Measurements from ENCODE around the gene PICK1. TPM values are rescaled to one million over a fixed set of nuclear protein-coding genes. Genes with fewer than 3 reads are reported as not detected.
"Not testable (repeated sequence)": the region's sequence is repeated elsewhere in the genome, so short reads cannot be mapped to it uniquely, and the experiment has no call there.

The PICK1 gene
- total RNA-seq, 1 donor from 2014 or later = 21.1 TPM

DNA sequence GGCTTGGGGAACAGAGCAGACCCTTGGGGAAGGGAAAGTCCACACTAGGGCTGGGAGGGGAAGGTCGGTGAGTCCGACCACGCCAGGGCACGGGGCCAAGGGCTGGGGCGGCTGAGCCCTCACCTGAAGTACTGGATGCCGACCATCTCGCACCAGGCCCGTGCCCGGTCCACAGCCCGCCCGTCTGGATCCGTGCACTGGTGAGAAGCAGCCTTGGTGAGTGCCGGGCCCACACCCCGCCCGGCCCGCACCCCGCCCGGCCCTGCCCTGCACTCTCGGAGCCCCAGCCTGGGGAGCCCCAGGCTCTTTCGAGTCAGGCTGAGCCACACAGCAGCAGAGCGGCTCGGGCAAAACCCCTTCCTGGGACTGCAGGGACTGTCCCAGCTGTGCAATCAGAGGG is 55.2 kb downstream of the PICK1 start:
- Histone ChIP-seq H3K27me3 (no peaks in the 10 kb centered on the region), H3K36me3 (no peaks in the 10 kb centered on the region), H3K9me3 (no peaks in the 10 kb centered on the region), H3K27ac (no peak overlapping the region), H3K4me1 (peaks cover 5% of the 10 kb centered on the region), H3K4me3 (no peak overlapping the region)
- TF ChIP-seq POLR2A (IDR thresholded peaks at IDR 0.05) (no peak), POLR2AphosphoS5 (IDR thresholded peaks at IDR 0.05; ENCODE audit: insufficient read depth in 1 of 2, low read depth in 1 of 2) (no peak)
- TF ChIP-seq, protein P1, sequence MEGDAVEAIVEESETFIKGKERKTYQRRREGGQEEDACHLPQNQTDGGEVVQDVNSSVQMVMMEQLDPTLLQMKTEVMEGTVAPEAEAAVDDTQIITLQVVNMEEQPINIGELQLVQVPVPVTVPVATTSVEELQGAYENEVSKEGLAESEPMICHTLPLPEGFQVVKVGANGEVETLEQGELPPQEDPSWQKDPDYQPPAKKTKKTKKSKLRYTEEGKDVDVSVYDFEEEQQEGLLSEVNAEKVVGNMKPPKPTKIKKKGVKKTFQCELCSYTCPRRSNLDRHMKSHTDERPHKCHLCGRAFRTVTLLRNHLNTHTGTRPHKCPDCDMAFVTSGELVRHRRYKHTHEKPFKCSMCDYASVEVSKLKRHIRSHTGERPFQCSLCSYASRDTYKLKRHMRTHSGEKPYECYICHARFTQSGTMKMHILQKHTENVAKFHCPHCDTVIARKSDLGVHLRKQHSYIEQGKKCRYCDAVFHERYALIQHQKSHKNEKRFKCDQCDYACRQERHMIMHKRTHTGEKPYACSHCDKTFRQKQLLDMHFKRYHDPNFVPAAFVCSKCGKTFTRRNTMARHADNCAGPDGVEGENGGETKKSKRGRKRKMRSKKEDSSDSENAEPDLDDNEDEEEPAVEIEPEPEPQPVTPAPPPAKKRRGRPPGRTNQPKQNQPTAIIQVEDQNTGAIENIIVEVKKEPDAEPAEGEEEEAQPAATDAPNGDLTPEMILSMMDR (IDR thresholded peaks at IDR 0.05) = no peak
- intact Hi-C loops (cut with DNase I) = loop anchor here (10.0 kb wide), 1 partner anchor 242 kb away; no protein-coding TSS in a partner anchor
- no peak for DNase-seq (ENCODE audit: extremely low spot score in 2 of 2)

GRCh38 chr22:38114484-38115398 is 57.5 kb downstream of the PICK1 start:
- H3K27me3 ChIP-seq = no peaks in the 10 kb centered on the region
- TF ChIP-seq POLR2AphosphoS5 (IDR thresholded peaks at IDR 0.05; ENCODE audit: insufficient read depth in 1 of 2, low read depth in 1 of 2) = peak; percentile 49
- TF ChIP-seq, protein P1 (IDR thresholded peaks at IDR 0.05) = peak; percentile 35 to 83 (median 55)
- no peak for TF ChIP-seq POLR2A (IDR thresholded peaks at IDR 0.05)
- no peak for DNase-seq (ENCODE audit: extremely low spot score in 2 of 2)
- no peak overlapping the region for H3K4me3 ChIP-seq
- no peak overlapping the region for H3K27ac ChIP-seq
- intact Hi-C loops (cut with DNase I) = loop anchor here (10.0 kb wide), 1 partner anchor 240 kb away; no protein-coding TSS in a partner anchor
- H3K9me3 ChIP-seq = no peaks in the 10 kb centered on the region
- no peaks in the 10 kb centered on the region for H3K36me3 ChIP-seq
- peaks cover 5% of the 10 kb centered on the region for H3K4me1 ChIP-seq

DNA sequence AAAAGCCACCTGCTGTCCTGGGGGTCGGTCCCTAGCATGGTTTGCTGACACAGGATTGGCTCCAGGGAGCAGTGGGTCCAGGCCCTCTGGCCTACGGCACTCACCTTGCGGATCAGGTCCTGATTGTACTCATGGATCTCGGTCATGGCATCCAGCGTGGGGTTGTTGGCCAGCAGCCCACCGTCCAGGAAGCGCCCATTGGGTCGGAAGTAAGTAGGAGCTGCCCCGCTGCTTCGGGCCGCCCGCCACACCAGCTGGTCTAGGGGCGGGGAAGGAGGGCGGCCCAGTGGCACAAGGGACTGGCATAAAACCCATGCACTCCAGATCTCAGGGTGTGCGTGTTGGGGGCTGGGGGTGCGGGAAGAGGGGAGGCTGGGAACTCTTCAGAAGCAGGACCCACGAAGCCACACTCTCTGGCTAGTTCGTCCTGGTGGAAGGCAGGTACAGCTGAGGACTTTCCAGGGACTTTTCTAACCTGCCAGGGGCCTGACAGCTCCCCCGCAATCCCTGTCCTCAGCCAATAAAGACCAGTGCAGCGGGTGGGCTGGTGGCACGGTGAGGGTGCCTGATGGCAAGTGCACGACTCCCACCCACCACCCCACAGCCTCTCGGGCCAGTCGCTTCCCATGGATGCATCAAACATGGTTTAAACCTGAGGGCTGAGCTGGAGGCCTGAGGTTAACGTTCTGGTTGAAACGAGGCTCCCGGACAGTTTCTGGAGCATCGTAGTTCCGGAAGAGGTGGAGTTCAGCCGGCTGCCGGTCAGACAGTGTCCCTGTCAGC is 58.4 kb downstream of the PICK1 start:
- TF ChIP-seq, protein P1 (IDR thresholded peaks at IDR 0.05) = no peak
- no peak for TF ChIP-seq POLR2A (IDR thresholded peaks at IDR 0.05)
- TF ChIP-seq POLR2AphosphoS5 (IDR thresholded peaks at IDR 0.05; ENCODE audit: insufficient read depth in 1 of 2, low read depth in 1 of 2) = no peak
- Histone ChIP-seq H3K27ac (no peak overlapping the region), H3K9me3 (no peaks in the 10 kb centered on the region), H3K36me3 (no peaks in the 10 kb centered on the region), H3K27me3 (no peaks in the 10 kb centered on the region), H3K4me1 (peaks cover 5% of the 10 kb centered on the region), H3K4me3 (no peak overlapping the region)
- DNase-seq (ENCODE audit: extremely low spot score in 2 of 2) = no peak
- intact Hi-C loops (cut with DNase I) = loop anchor here (10.0 kb wide), 1 partner anchor 239 kb away; no protein-coding TSS in a partner anchor

- not testable (repeated sequence) for H3K27ac ChIP-seq; H3K27me3 ChIP-seq; H3K4me1 ChIP-seq; H3K36me3 ChIP-seq; DNase-seq (ENCODE audit: extremely low spot score in 2 of 2); H3K9me3 ChIP-seq; H3K4me3 ChIP-seq
- intact Hi-C loops (cut with DNase I) = loop anchor here (10.0 kb wide), 1 partner anchor 237 kb away; no protein-coding TSS in a partner anchor
These were observed 60.4 kb downstream of the PICK1 start for GRCh38 chr22:38117556-38117955.

- no peak for DNase-seq (ENCODE audit: extremely low spot score in 2 of 2)
- Histone ChIP-seq H3K27ac (no peak overlapping the region), H3K4me3 (no peak overlapping the region), H3K9me3 (no peaks in the 10 kb centered on the region), H3K36me3 (no peaks in the 10 kb centered on the region), H3K4me1 (peaks cover 5% of the 10 kb centered on the region), H3K27me3 (no peaks in the 10 kb centered on the region)
- TF ChIP-seq, protein P1 (IDR thresholded peaks at IDR 0.05) = no peak
- TF ChIP-seq POLR2A (IDR thresholded peaks at IDR 0.05) (no peak), POLR2AphosphoS5 (IDR thresholded peaks at IDR 0.05; ENCODE audit: insufficient read depth in 1 of 2, low read depth in 1 of 2) (no peak)
- intact Hi-C loops (cut with DNase I) = loop anchor here (10.0 kb wide), 1 partner anchor 237 kb away; no protein-coding TSS in a partner anchor
These were observed 61.0 kb downstream of the PICK1 start for GRCh38 chr22:38118182-38118581.

DNA sequence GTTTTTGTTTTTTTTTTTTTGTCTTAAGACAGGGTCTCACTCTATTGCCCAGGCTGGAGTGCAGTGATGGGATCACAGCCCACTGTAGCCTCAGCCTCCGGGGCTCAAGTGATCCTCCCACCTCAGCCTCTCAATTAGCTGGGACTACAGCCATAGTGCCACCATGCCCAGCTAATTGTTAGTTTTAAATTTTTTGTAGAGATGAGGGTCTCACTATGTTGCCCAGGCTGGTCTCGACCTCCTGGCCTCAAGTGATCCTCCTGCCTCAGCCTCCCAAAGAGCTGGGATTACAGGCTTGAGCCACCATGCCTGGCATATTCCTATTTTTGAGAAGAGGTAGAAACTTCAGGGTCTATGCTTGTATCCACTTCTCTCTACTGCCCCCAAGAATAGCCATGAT is 61.5 kb downstream of the PICK1 start:
- not testable (repeated sequence) for DNase-seq (ENCODE audit: extremely low spot score in 2 of 2); H3K27ac ChIP-seq; H3K27me3 ChIP-seq; H3K36me3 ChIP-seq; H3K4me1 ChIP-seq; H3K4me3 ChIP-seq; H3K9me3 ChIP-seq
- intact Hi-C loops (cut with DNase I) = loop anchor here (10.0 kb wide), 1 partner anchor 236 kb away; no protein-coding TSS in a partner anchor

All from vagina (tissue), 2 donors.